GM23338 (cell line): ENCODE results near the gene CD6. TPM values are rescaled to one million over a fixed set of nuclear protein-coding genes. Genes with fewer than 3 reads are reported as not detected.

ENCODE experiments used
- ATAC-seq: fragments of 200-7000 bp; cut with Tn5 transposase; 3 replicates; pipeline ENCODE4 v1.9.1; 2020
- DNase-seq: peaks from one replicate; pipeline ENCODE4 v3.0.0-alpha.2; 2015; ENCODE audit warnings: low spot score
- H2AFZ ChIP-seq: fragments of 200-600 bp; sonication (generic); 2 replicates; pipeline ENCODE4 v1.8.0; 2016; ENCODE audit warnings: antibody characterized with exemption, mild to moderate bottlenecking, moderate library complexity
- H3F3A ChIP-seq: fragments of 200-600 bp; sonication (generic); replicated peaks from 2 replicates; pipeline ENCODE4 v1.8.0; 2017; ENCODE audit warnings: antibody characterized with exemption, mixed run types, low read depth
- H3K27ac ChIP-seq: fragments of 200-600 bp; sonication (generic); 2 replicates; pipeline ENCODE4 v1.6.1; 2016; ENCODE audit warnings: low read depth
- H3K27me3 ChIP-seq: fragments of 200-600 bp; sonication (generic); 2 replicates; pipeline ENCODE4 v1.8.0; 2016; ENCODE audit warnings: mild to moderate bottlenecking, mixed run types, moderate library complexity; ENCODE audit not compliant: insufficient read depth
- H3K36me3 ChIP-seq: fragments of 200-600 bp; sonication (generic); 2 replicates; pipeline ENCODE4 v1.8.0; 2016; ENCODE audit warnings: mild to moderate bottlenecking; ENCODE audit not compliant: insufficient read depth
- H3K4me1 ChIP-seq: fragments of 200-600 bp; sonication (generic); 2 replicates; pipeline ENCODE4 v1.8.0; 2016; ENCODE audit warnings: mild to moderate bottlenecking, moderate library complexity; ENCODE audit not compliant: insufficient read depth
- H3K4me2 ChIP-seq: fragments of 200-600 bp; sonication (generic); 2 replicates; pipeline ENCODE4 v1.7.1; 2017; ENCODE audit warnings: mixed run types
- H3K4me3 ChIP-seq: fragments of 200-600 bp; sonication (generic); 2 replicates; pipeline ENCODE4 v1.6.1; 2016; ENCODE audit warnings: mixed run types
- H3K79me2 ChIP-seq: fragments of 200-600 bp; sonication (generic); replicated peaks from 2 replicates; pipeline ENCODE4 v1.8.0; 2017; ENCODE audit warnings: mild to moderate bottlenecking; ENCODE audit not compliant: insufficient read depth
- H3K9me2 ChIP-seq: fragments of 200-600 bp; sonication (generic); 2 replicates; pipeline ENCODE4 v1.8.0; 2017; ENCODE audit not compliant: insufficient read depth
- H4K20me1 ChIP-seq: fragments of 200-600 bp; sonication (generic); replicated peaks from 2 replicates; pipeline ENCODE4 v1.8.0; 2017; ENCODE audit warnings: mild to moderate bottlenecking; ENCODE audit not compliant: insufficient read depth
- H3K27ac Mint-ChIP-seq: 2 replicates; pipeline ENCODE4 v1.8.0; 2020; ENCODE audit warnings: inconsistent platforms, mild to moderate bottlenecking, moderate library complexity, mixed read lengths
- H3K27me3 Mint-ChIP-seq: 3 replicates; pipeline ENCODE4 v1.8.0; 2022; ENCODE audit warnings: low read depth, mild to moderate bottlenecking, moderate library complexity, mixed read lengths, inconsistent platforms; ENCODE audit not compliant: insufficient read depth, poor library complexity
- H3K36me3 Mint-ChIP-seq: 3 replicates; pipeline ENCODE4 v1.8.0; 2021; ENCODE audit warnings: low read depth, mild to moderate bottlenecking, inconsistent platforms, moderate library complexity, mixed read lengths
- H3K4me1 Mint-ChIP-seq: 3 replicates; pipeline ENCODE4 v1.8.0; 2020; ENCODE audit warnings: mild to moderate bottlenecking, inconsistent platforms, mixed read lengths
- H3K4me3 Mint-ChIP-seq: 3 replicates; pipeline ENCODE4 v1.8.0; 2021; ENCODE audit warnings: moderate library complexity, mild to moderate bottlenecking, inconsistent platforms, mixed read lengths
- H3K9me3 Mint-ChIP-seq: 3 replicates; pipeline ENCODE4 v1.8.0; 2020; ENCODE audit warnings: moderate library complexity, mild to moderate bottlenecking, inconsistent platforms, mixed read lengths
- CREB1 ChIP-seq: fragments of 250-450 bp; sonication (Bioruptor Pico); IDR thresholded peaks from 2 replicates; pipeline ENCODE4 v1.5.0; 2020; ENCODE audit warnings: low read depth, mild to moderate bottlenecking, moderate library complexity
- CTCF ChIP-seq, 2 experiments: fragments of 200-600 bp in 1 of 2; sonication (generic) in 1 of 2; conservative IDR thresholded peaks; 2 replicates each; pipeline versions ENCODE4 v1.5.1 to v1.6.1; 2016 to 2017; ENCODE audit warnings: antibody characterized with exemption in 2 of 2, low read depth in 2 of 2, mild to moderate bottlenecking in 2 of 2, moderate library complexity in 1 of 2
- ETS1 ChIP-seq: IDR thresholded peaks from 2 replicates; pipeline ENCODE4 v1.6.1; 2016; ENCODE audit warnings: antibody characterized with exemption
- EZH2 ChIP-seq: fragments of 200-600 bp; sonication (generic); IDR thresholded peaks from one replicate; pipeline ENCODE4 v1.8.0; 2017; ENCODE audit warnings: antibody characterized with exemption, mild to moderate bottlenecking, low read depth; ENCODE audit not compliant: unreplicated experiment
- EZH2phosphoT487 ChIP-seq: fragments of 200-600 bp; sonication (generic); IDR thresholded peaks from one replicate; pipeline ENCODE4 v1.8.1; 2018; ENCODE audit warnings: antibody characterized with exemption; ENCODE audit not compliant: unreplicated experiment
- JUNB ChIP-seq: IDR thresholded peaks from one replicate; pipeline ENCODE4 v1.6.1; 2016; ENCODE audit warnings: antibody characterized with exemption; ENCODE audit not compliant: unreplicated experiment
- NANOG ChIP-seq: IDR thresholded peaks from 2 replicates; pipeline ENCODE4 v1.6.1; 2016; ENCODE audit warnings: antibody characterized with exemption, borderline replicate concordance
- POLR2AphosphoS5 ChIP-seq: IDR thresholded peaks from 2 replicates; pipeline ENCODE4 v1.6.1; 2016; ENCODE audit warnings: antibody characterized with exemption, low read depth
- REST ChIP-seq: IDR thresholded peaks from one replicate; pipeline ENCODE4 v1.6.1; 2018; ENCODE audit warnings: antibody characterized with exemption; ENCODE audit not compliant: unreplicated experiment
- STAT1 ChIP-seq: IDR thresholded peaks from one replicate; pipeline ENCODE4 v1.6.1; 2016; ENCODE audit warnings: antibody characterized with exemption; ENCODE audit not compliant: unreplicated experiment
- ZNF114 ChIP-seq: fragments of 250-450 bp; sonication (Bioruptor Pico); IDR thresholded peaks from 2 replicates; pipeline ENCODE4 v1.5.0; 2020; ENCODE audit warnings: mild to moderate bottlenecking, moderate library complexity
- ZNF331 ChIP-seq: fragments of 250-450 bp; sonication (Bioruptor Pico); IDR thresholded peaks from 2 replicates; pipeline ENCODE4 v1.5.0; 2020; ENCODE audit warnings: low read depth, mild to moderate bottlenecking, moderate library complexity
- ZNF462 ChIP-seq: fragments of 250-450 bp; sonication (Bioruptor Pico); IDR thresholded peaks from 2 replicates; pipeline ENCODE4 v1.5.0; 2020; ENCODE audit warnings: mild to moderate bottlenecking, moderate library complexity
- polyA plus RNA-seq: library from polyadenylated mRNA; unstranded; fragments of >200 nt; fragmentation: Nextera tagmentation; extraction: Ambion mirVana; gene quantifications from 2 replicates; pipeline ENCODE4 v1.2.1, GENCODE V29; 2016
- total RNA-seq: library from RNA; depleted of rRNA; stranded (reverse); fragments of >200 nt; shearing (Covaris generic); gene quantifications from 2 replicates; pipeline ENCODE4 v1.2.3, GENCODE V29; 2014

Gene CD6
- total and polyA plus RNA-seq, 2 experiments from 2014 or later: 0.49 TPM; not detected in 1

- peaks cover 61% of the 10 kb centered on the region for H3K27me3 ChIP-seq
- Mint-ChIP-seq H3K4me3 (no peak overlapping the region), H3K27ac (no peak overlapping the region), H3K4me1 (peaks cover 11% of the 10 kb centered on the region; the same call in 2 of the 3 replicates), H3K9me3 (no peaks in the 10 kb centered on the region; the same call in 2 of the 3 replicates), H3K27me3 (peaks cover 55% of the 10 kb centered on the region), H3K36me3 (no peaks in the 10 kb centered on the region)
- no peaks in the 10 kb centered on the region for H4K20me1 ChIP-seq
- no peak overlapping the region for H3K4me2 ChIP-seq
- TF ChIP-seq CTCF (conservative IDR thresholded peaks at IDR 0.05; ENCODE audit: low read depth in 2 of 2) (no peak), POLR2AphosphoS5 (no peak), ZNF331 (CRISPR knock-in tag) (no peak), NANOG (no peak), JUNB (no peak), EZH2phosphoT487 (no peak), ETS1 (no peak), REST (no peak), ZNF114 (CRISPR knock-in tag) (no peak), CREB1 (CRISPR knock-in tag) (no peak), EZH2 (no peak), STAT1 (no peak), ZNF462 (CRISPR knock-in tag) (no peak)
- no peak for DNase-seq
- ATAC-seq: no peak
- H3K79me2 ChIP-seq: no peaks in the 10 kb centered on the region
- no peak overlapping the region for H3K27ac ChIP-seq
- H3F3A ChIP-seq: no peaks in the 10 kb centered on the region
- H3K4me3 ChIP-seq: no peak overlapping the region
- H3K36me3 ChIP-seq: no peaks in the 10 kb centered on the region
- no peaks in the 10 kb centered on the region for H3K9me2 ChIP-seq
- H2AFZ ChIP-seq: no peak overlapping the region
- H3K4me1 ChIP-seq: peaks cover 4% of the 10 kb centered on the region; the same call in 1 of the 2 replicates
Measured at GRCh38 chr11:61010466-61011228, 39.2 kb downstream of the CD6 start.
